GM12892 (cell line): ENCODE data around the gene MTUS2.
A peak's percentile ranks its signal among the peaks of the same experiment; 100 is the strongest.

Source experiments
- DNase-seq: peaks from one replicate; pipeline ENCODE4 v3.0.0; 2011; ENCODE audit not compliant: insufficient read length
- FAIRE-seq: peaks from 2 replicates; lab custom pipeline; 2011; peaks lifted over from hg19 to GRCh38; lab: Jason Lieb, UNC
- POLR2A ChIP-seq: IDR thresholded peaks from 2 replicates; pipeline ENCODE4 v1.6.1; 2011; ENCODE audit warnings: low read depth, low read length, control low read depth
- POLR2AphosphoS5 ChIP-seq: IDR thresholded peaks from 2 replicates; pipeline ENCODE4 v1.6.1; 2011; ENCODE audit warnings: low read depth, low read length, control low read depth
- TAF1 ChIP-seq: IDR thresholded peaks from 2 replicates; pipeline ENCODE4 v1.6.1; 2011; ENCODE audit warnings: low read depth, mild to moderate bottlenecking, control low read depth, low read length, borderline replicate concordance

The MTUS2 gene

DNA sequence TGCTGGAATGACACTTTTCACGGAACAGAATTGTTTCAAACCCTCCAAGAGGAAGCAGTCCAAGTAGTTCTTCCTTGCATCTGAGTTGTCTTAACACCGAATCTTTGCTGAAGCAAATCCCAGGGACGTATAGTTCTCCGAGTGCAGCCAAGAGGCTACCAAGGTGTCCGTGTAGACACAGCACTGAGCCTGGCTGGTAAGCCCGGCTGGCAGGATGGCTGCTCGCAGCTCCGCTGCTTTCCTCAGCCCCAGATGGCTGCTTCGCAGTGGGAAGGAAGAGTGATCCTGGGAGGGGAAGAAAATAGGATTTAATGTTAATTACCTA, 670.4 kb downstream of the MTUS2 start:
- DNase-seq (no peak), FAIRE-seq (no peak)
- no peak for TF ChIP-seq POLR2AphosphoS5
- no peak for TF ChIP-seq POLR2A
- no peak for TF ChIP-seq TAF1

DNA sequence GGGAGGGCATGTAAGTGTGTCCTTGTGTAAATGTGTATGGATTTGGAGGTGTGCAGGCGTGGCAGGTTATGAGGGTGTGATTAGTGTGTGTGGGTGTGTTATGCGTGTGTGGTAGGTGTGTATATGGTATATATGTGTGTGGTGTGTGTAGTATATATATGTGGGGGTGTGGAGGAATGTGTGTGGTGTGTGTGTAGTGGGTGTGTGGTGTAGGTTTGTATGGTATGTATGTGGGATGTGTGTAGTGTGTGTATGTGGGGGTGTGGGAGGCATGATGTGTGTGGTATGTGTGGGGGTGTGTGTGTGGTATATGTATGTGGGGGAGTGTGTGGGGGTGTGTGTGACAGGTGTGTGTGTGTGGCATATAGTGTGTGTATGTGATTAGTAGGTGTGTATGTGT, 671.1 kb downstream of the MTUS2 start:
- no peak for TF ChIP-seq TAF1
- no peak for FAIRE-seq
- no peak for DNase-seq

DNA sequence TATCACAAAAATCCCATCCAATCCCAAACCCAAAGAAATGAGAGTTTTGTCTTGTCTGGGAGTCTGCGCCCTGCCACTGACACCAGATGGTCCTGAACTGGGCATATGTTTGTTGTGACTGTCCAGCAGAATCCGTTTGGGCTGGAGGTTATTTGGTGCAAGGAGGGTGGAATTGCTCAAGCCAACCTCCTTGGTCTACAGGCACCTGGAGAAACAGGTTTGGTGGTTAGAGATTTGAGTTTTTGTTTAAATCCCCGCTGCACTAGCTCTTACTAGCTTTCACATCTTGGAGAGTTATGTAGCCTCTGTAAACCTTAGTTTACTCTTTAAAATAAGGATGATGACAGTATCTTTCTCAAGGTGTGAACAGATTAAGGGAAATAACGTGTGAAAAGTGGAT, 673.7 kb downstream of the MTUS2 start:
- DNase-seq, result no peak
- no peak for FAIRE-seq
- TF ChIP-seq POLR2A (no peak), POLR2AphosphoS5 (no peak), TAF1 (no peak)

DNA sequence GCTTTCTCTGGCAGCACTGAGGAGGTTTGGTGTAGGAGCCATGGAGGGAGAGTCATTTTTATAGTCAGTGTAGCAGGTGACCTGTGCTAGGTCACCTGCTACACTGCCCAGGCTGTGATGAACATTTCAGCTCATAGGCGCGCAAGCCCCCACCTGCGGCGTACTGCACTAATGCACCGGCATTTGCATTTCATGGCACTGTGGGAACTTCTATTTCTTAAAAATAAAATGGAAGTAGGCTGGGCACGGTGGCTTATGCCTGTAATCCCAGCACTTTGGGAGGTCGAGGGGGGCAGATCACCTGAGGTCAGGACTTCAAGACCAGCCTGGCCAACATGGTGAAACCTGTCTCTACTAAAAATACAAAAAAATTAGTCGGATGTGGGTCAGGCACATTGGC, 674.4 kb downstream of the MTUS2 start:
- no peak for FAIRE-seq
- TF ChIP-seq POLR2AphosphoS5 (no peak), TAF1 (no peak), POLR2A (no peak)
- no peak for DNase-seq

DNA sequence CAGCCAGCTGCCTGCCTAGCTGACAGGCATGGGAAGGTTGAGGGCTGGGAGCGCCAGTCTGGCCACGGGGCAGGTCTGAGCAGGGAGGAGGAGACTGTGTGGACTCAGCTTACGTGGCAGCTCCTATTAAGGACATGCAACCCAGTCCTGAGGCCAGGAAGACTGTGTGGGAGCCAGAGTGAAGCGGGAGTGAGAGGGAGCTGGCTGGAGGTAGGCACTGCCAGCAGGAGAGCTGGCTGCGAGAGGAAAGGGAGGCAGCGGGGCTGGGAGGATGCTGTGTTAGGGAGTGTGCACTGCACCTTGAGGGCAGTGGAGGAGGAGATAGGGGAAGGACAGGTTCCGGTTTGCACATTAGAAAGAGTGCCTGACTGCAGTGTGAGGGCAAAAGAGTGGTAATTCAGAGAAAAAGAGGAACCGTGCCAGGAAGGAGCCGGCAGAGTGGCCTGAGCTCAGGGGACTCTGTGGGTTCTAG, 676.1 kb downstream of the MTUS2 start:
- TF ChIP-seq TAF1, result no peak
- no peak for TF ChIP-seq POLR2AphosphoS5
- TF ChIP-seq POLR2A, result no peak
- DNase-seq, result no peak
- peak; percentile 50 for FAIRE-seq

DNA sequence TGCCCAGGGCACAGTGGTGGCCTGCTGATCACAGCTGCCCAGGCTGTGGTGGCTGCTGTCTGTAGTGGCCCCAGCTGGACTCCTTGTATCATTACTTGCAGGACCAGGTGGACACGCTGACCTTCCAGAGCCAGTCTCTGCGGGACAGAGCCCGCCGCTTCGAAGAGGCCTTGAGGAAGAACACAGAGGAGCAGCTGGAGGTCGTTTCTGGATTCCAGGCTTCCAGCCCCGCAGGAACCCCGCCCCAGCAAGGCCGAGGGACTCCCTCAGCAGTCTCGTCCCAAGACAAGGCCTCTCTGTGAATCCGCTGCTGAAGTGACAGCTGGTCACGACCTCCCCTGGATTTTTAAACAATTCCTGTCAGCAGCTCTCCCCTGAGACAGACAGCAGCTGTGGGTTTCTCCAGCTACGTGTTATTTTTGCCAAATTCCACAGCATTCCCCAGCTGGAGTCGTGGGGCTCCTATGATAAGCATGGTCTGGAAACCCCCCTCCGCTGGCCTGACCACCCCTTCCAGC, 677.1 kb downstream of the MTUS2 start:
- no peak for FAIRE-seq
- TF ChIP-seq TAF1 (no peak), POLR2A (no peak), POLR2AphosphoS5 (no peak)

DNA sequence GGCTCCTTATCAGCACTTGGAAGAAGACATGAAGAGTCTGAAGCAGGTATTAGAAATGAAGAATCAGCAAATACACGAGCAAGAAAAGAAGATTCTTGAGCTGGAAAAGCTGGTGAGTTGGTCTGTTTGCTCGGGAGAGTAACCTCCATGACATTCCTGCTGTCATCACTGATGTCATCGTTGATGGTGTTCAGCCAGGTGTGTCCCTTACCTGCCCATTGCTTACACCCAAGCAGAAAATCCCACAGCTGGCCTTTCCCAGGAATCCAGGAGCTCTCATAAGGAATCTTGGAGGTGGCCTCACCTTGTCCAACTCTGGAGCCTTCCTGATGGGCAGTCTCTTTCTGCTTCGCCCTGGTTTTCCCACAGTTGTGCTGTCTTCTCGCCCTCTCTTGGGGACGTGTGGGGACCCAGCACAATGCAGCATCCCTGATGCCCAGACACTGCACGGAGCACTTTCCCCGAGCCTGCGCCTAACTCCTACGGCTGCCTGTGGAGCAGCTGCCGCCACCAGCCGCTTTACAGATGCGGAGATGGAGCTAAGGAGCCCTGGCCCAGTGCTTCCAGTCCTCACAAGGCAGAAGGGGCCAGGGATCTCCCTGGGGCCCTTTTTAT, 678.4 kb downstream of the MTUS2 start:
- no peak for DNase-seq
- no peak for FAIRE-seq
- TF ChIP-seq POLR2A (no peak), POLR2AphosphoS5 (no peak), TAF1 (no peak)

More for the DNA sequence above, 677.1 kb downstream of the MTUS2 start:
- no peak for DNase-seq

DNA sequence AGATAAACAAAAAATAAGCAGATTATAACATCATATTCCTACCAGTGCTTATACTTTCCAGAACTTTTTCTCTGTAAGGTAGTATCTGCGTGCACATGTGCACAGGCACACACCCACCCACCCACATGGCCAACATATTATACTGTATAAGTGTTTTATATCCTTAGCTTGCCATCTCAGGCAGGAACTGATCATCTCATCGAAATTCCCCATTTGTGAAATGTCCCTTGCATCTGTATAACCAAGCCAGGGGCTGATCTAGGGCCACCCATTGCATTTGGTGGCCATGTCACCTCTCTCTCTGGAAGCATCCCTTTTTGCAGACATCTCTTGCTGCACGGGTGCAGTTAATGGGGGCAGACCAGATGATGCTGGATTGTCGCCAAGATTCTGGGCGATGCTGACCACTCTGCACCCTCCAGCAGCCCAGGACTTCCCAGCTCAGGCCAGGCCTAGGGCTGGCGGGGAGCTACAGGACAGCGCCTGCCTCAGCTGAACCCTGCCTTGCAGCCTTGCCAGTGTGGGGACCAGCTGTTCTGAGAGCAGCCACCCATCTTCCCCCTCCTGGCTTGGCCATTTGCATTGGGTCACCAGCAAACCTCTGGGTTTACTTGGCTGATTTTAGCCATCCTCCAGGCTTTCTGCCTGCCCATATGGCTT, 679.5 kb downstream of the MTUS2 start:
- TF ChIP-seq POLR2AphosphoS5 (no peak), TAF1 (no peak), POLR2A (no peak)
- DNase-seq (no peak), FAIRE-seq (no peak)

DNA sequence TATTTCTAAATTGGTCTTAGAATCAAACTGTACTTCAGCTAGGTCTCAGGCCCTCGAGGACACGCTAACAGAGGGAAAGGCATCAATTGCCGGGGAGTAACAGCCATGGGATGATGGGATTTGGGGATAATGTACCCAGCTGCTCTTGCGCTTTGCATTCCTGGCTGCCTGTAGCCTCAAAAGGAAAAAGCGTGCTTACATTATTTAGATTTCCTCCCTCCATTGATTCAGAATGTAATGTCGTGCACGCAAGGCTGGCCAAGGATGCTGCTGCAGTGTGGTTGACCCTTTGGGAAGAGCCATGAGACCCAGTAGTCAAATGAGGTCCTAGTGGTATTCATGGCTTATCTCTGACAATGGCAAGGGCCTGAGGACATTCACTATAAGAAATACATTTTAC, 680.2 kb downstream of the MTUS2 start:
- DNase-seq, result no peak
- FAIRE-seq, result no peak
- TF ChIP-seq TAF1, result no peak
- no peak for TF ChIP-seq POLR2A
- no peak for TF ChIP-seq POLR2AphosphoS5

DNA sequence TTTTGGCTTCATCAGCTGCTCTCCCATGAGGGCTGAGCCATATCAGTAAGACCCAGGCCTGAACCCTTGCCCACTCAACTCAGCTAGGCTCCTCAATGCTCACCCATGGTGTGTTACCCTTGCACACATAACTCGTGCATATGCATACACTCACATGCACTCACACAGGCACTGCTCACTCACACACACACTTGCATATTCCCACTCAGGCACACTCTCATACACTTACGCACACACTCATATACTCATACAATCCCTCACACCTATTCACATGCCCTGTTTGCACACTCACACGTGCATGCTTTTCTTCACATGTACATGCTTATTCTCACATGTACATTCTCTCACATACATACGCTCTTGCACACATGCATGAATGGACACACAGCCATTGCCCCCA, 681.5 kb downstream of the MTUS2 start:
- TF ChIP-seq POLR2A (no peak), POLR2AphosphoS5 (no peak), TAF1 (no peak)
- FAIRE-seq, result no peak

DNA sequence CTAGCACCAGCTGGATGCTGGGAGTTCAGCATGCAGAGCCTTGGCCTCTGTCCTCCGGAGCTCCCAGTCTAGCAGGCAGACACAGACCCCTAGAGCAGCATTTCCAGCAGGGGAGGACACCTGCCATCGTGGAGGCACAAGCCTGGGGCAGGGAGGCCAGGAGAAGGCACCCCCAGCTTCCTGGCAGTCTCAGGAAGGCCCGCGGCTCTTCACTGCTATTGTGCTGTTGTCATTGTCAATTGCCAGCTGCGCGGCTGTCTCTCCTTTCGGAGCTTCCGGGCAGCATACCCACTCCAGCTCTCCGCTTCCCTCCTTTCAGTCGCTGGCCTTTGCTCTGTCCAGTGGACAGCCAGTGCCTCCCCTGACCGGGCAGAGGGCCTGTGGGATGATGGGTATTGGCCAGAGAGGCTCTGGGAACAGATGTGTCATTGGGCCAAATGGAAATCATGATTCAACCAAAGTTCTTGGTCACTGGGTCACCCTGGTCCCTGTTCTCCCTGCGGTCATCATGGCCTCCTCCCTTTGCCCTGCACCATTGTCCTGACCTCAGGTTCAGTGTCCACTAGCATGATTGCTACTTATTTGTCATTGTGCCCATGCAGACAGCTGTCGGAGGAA, 682.4 kb downstream of the MTUS2 start:
- no peak for TF ChIP-seq POLR2AphosphoS5
- TF ChIP-seq TAF1, result no peak
- TF ChIP-seq POLR2A, result no peak
- FAIRE-seq, result no peak
- no peak for DNase-seq

More for the DNA sequence above, 681.5 kb downstream of the MTUS2 start:
- no peak for DNase-seq
